DOHH2 (cell line): ENCODE data around the gene COX6B1.

Experiments
- CTCF ChIP-seq: fragments of 200-600 bp; sonication (generic); IDR thresholded peaks from one replicate; pipeline ENCODE4 v1.5.1; 2014; ENCODE audit warnings: antibody characterized with exemption, mild to moderate bottlenecking, low read depth, low read length; ENCODE audit not compliant: poor library complexity, severe bottlenecking
- EZH2phosphoT487 ChIP-seq: fragments of 200-600 bp; sonication (generic); IDR thresholded peaks from 2 replicates; pipeline ENCODE4 v1.6.1; 2017; ENCODE audit warnings: borderline replicate concordance, mild to moderate bottlenecking, antibody characterized with exemption, low read length, moderate library complexity, mixed read lengths

- TF ChIP-seq CTCF (no peak), EZH2phosphoT487 (no peak)
Observed at GRCh38 chr19:35612224-35612558, 35.9 kb upstream of the COX6B1 start.
